ENCODE results near the gene CDH13.

The CDH13 gene

DNA sequence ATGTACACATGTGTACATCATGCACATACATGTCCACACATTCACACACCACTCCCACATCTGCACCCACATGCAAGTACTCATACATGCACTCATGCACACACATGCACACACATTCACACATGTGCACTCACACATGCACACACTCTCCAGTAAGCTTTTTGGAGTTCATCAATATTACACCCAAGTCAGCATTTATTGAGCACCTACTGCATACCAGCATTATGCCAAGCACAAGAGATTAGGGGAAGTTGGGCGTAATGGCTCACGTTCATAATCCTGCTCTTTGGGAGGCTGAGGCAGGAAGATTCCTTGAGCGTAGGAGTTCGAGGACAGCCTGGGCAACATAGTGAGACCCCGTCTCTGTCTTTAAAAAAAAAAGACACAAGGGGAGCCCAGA lies 1093.4 kb downstream of the CDH13 start:
- H3K9ac ChIP-seq (ENCODE audit: low read depth, low read length) = no peak overlapping the region
- no peak overlapping the region for H3K4me3 ChIP-seq (ENCODE audit: low read depth in 1 of 2, low read length in 2 of 2)
- DNase-seq (no peak), ATAC-seq (ENCODE audit: insufficient read depth, low read depth) (no peak)
- H3K9me3 ChIP-seq (ENCODE audit: insufficient read depth, low read length, severe bottlenecking) = no peaks in the 10 kb centered on the region
- no peak overlapping the region for H3K27ac ChIP-seq (ENCODE audit: low read length)
- TF ChIP-seq EZH2 (IDR thresholded peaks at IDR 0.05; ENCODE audit: borderline replicate concordance, low read depth, low read length, severe bottlenecking) (no peak), CTCF (IDR thresholded peaks at IDR 0.05; ENCODE audit: borderline replicate concordance, extremely low read depth, low read length, poor library complexity, severe bottlenecking) (no peak)
- no peaks in the 10 kb centered on the region for H3K4me1 ChIP-seq (ENCODE audit: insufficient read depth, low read length)
- H3K79me2 ChIP-seq (ENCODE audit: insufficient read depth, low read length) = no peaks in the 10 kb centered on the region
- H3K27me3 ChIP-seq (ENCODE audit: insufficient read depth, low read length, poor library complexity) = no peaks in the 10 kb centered on the region
- no peak overlapping the region for H2AFZ ChIP-seq (ENCODE audit: low read depth, low read length)
- H3K4me2 ChIP-seq (ENCODE audit: insufficient read depth, low read length) = no peak overlapping the region
- H3K36me3 ChIP-seq (ENCODE audit: insufficient read depth, low read length) = no peaks in the 10 kb centered on the region
- H4K20me1 ChIP-seq (ENCODE audit: insufficient read depth, low read length) = no peaks in the 10 kb centered on the region

DNA sequence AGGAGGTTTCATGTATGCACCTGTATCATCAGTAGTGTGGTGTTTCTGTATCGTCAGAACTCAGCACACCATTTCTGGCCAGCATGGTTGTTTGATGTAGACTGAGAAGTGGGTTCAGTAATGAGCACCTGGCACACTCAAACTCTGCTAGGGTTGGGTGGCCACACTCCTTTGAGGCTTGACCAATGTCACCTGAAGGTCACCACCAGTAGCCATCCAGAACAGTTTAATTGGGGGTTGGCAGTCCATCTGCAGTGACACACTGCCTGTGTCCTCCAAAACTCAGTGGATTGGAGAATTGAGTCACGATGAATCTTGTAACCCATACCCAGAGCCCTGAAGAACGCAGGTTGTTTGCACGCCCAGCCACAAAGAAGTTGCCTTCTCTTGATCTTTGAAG lies 1094.2 kb downstream of the CDH13 start:
- no peak overlapping the region for H3K4me3 ChIP-seq (ENCODE audit: low read depth in 1 of 2, low read length in 2 of 2)
- H3K4me2 ChIP-seq (ENCODE audit: insufficient read depth, low read length) = no peak overlapping the region
- no peak overlapping the region for H2AFZ ChIP-seq (ENCODE audit: low read depth, low read length)
- TF ChIP-seq EZH2 (IDR thresholded peaks at IDR 0.05; ENCODE audit: borderline replicate concordance, low read depth, low read length, severe bottlenecking) (no peak), CTCF (IDR thresholded peaks at IDR 0.05; ENCODE audit: borderline replicate concordance, extremely low read depth, low read length, poor library complexity, severe bottlenecking) (no peak)
- H3K36me3 ChIP-seq (ENCODE audit: insufficient read depth, low read length) = no peaks in the 10 kb centered on the region
- H3K27ac ChIP-seq (ENCODE audit: low read length) = no peak overlapping the region
- no peaks in the 10 kb centered on the region for H3K79me2 ChIP-seq (ENCODE audit: insufficient read depth, low read length)
- no peaks in the 10 kb centered on the region for H3K4me1 ChIP-seq (ENCODE audit: insufficient read depth, low read length)
- H3K9me3 ChIP-seq (ENCODE audit: insufficient read depth, low read length, severe bottlenecking) = no peaks in the 10 kb centered on the region
- DNase-seq (no peak), ATAC-seq (ENCODE audit: insufficient read depth, low read depth) (no peak)
- no peaks in the 10 kb centered on the region for H4K20me1 ChIP-seq (ENCODE audit: insufficient read depth, low read length)
- H3K27me3 ChIP-seq (ENCODE audit: insufficient read depth, low read length, poor library complexity) = no peaks in the 10 kb centered on the region
- no peak overlapping the region for H3K9ac ChIP-seq (ENCODE audit: low read depth, low read length)

DNA sequence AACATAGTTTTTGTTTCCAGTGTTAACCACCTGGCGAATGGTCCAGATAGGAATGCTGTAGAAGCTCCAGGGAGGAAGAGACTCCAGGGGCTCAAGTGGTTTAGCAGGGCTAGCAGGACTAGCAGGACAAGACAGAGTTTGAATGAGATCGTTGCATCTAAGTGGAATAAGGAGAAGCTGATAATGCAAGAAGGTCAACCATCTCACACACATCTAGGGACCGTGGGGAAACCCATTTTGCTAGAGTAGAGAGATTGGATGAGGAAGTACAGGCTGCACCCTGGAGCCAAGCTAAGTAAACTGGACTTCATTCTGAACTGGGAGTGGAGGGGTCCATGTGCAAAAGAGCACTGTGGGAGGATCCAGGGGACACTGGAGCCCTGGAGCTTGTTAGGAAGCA lies 1094.9 kb downstream of the CDH13 start:
- H3K4me1 ChIP-seq (ENCODE audit: insufficient read depth, low read length) = no peaks in the 10 kb centered on the region

More for the DNA sequence above, 1094.9 kb downstream of the CDH13 start:
- no peak overlapping the region for H3K4me3 ChIP-seq (ENCODE audit: low read depth in 1 of 2, low read length in 2 of 2)
- H3K36me3 ChIP-seq (ENCODE audit: insufficient read depth, low read length) = no peaks in the 10 kb centered on the region
- DNase-seq (no peak), ATAC-seq (ENCODE audit: insufficient read depth, low read depth) (no peak)
- no peak for TF ChIP-seq CTCF (IDR thresholded peaks at IDR 0.05; ENCODE audit: borderline replicate concordance, extremely low read depth, low read length, poor library complexity, severe bottlenecking)
- TF ChIP-seq EZH2 (IDR thresholded peaks at IDR 0.05; ENCODE audit: borderline replicate concordance, low read depth, low read length, severe bottlenecking) = no peak
- no peak overlapping the region for H3K4me2 ChIP-seq (ENCODE audit: insufficient read depth, low read length)
- H3K9me3 ChIP-seq (ENCODE audit: insufficient read depth, low read length, severe bottlenecking) = no peaks in the 10 kb centered on the region
- no peak overlapping the region for H3K27ac ChIP-seq (ENCODE audit: low read length)
- no peaks in the 10 kb centered on the region for H3K27me3 ChIP-seq (ENCODE audit: insufficient read depth, low read length, poor library complexity)
- no peaks in the 10 kb centered on the region for H3K79me2 ChIP-seq (ENCODE audit: insufficient read depth, low read length)
- no peaks in the 10 kb centered on the region for H4K20me1 ChIP-seq (ENCODE audit: insufficient read depth, low read length)
- H2AFZ ChIP-seq (ENCODE audit: low read depth, low read length) = no peak overlapping the region
- H3K9ac ChIP-seq (ENCODE audit: low read depth, low read length) = no peak overlapping the region
